HUES6 (cell line): ENCODE measurements around the gene CAV2.

Experiments
- H3K27ac ChIP-seq: 2 replicates; pipeline ENCODE4 v1.7.0; 2013; ENCODE audit warnings: low read depth, mild to moderate bottlenecking, low read length, inconsistent platforms
- H3K27me3 ChIP-seq: 2 replicates; pipeline ENCODE4 v1.6.1; 2013; ENCODE audit warnings: low read length; ENCODE audit not compliant: control insufficient read depth, insufficient read depth
- H3K36me3 ChIP-seq: 2 replicates; pipeline ENCODE4 v1.6.1; 2013; ENCODE audit warnings: low read length; ENCODE audit not compliant: control insufficient read depth, insufficient read depth
- H3K4me1 ChIP-seq: 2 replicates; pipeline ENCODE4 v1.6.1; 2013; ENCODE audit warnings: low read length; ENCODE audit not compliant: control insufficient read depth, insufficient read depth
- H3K4me3 ChIP-seq: 2 replicates; pipeline ENCODE4 v1.5.1; 2013; ENCODE audit warnings: low read depth, low read length
- H3K9ac ChIP-seq: one replicate; pipeline ENCODE4 v1.6.1; 2013; ENCODE audit warnings: mild to moderate bottlenecking, low read length
- H3K9me3 ChIP-seq: 2 replicates; pipeline ENCODE4 v1.6.1; 2013; ENCODE audit warnings: low read depth, low read length; ENCODE audit not compliant: control insufficient read depth, insufficient read depth

The CAV2 gene

DNA sequence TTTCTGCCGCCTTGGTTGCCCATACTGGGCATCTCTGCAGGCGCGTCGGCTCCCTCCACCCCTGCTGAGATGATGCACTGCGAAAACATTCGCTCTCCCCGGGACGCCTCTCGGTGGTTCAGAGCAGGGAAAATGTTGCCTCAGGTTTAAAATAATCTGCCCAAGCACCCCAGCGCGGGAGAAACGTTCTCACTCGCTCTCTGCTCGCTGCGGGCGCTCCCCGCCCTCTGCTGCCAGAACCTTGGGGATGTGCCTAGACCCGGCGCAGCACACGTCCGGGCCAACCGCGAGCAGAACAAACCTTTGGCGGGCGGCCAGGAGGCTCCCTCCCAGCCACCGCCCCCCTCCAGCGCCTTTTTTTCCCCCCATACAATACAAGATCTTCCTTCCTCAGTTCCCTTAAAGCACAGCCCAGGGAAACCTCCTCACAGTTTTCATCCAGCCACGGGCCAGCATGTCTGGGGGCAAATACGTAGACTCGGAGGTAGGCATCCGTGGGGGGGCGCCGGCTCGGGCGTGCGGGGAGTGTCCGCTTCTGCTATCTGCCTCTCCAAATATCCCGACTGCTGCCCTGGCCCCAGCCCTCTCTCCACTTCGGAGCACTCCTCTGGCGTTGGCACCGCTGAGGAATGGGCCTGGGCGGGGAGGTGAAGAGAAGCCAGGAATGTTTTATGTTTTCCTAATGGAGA lies 25.2 kb downstream of the CAV2 start, which contains the start of gene CAV1:
TSS of gene CAV1 (plus strand) at position 428 of the 689 bp plus-strand sequence. CDS start at position 455, 27 bp downstream.
- H3K36me3 ChIP-seq: peaks cover 5% of the 10 kb centered on the region; the same call in 1 of the 2 replicates

DNA sequence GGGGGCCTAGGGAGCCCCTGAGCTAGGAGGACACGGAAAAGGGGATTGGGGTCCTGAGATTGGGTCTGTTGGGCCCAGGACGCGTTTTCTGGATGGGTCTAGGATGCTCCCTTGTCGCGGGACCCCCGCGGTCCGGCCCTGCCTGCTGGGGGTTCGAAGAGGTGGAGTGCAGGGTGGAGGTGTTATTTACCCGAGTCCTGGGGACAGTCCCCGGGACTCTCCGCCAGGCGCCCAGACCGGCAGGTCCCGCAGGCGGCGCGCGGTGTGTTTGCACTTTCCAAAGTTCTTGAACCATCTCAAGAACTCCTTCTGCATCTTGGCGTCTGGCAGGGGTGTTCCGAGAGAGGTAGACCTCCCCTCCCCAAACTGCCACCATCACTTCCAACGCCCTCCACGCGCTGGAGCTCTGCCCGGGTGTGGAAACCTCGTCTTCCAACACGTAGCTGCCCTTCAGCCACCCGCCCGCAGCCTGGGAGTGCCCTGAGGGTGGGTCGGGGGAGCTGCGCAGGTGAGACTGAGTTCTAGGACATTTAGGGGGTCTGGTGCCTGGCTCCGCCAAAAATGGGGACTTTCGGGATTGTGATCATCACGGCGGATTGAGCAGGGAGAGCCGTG lies 25.9 kb downstream of the CAV2 start:
- H3K36me3 ChIP-seq: peaks cover 8% of the 10 kb centered on the region
- H3K9me3 ChIP-seq: no peaks in the 10 kb centered on the region
- peak overlapping the region; percentile 99 for H3K9ac ChIP-seq
- peaks cover 22% of the 10 kb centered on the region for H3K27me3 ChIP-seq
- H3K4me3 ChIP-seq: peak overlapping the region; percentile 91
- peak overlapping the region; percentile 87; the same call in 1 of the 2 replicates for H3K27ac ChIP-seq
- peaks cover 56% of the 10 kb centered on the region for H3K4me1 ChIP-seq

More for the DNA sequence above, 25.2 kb downstream of the CAV2 start, which contains the start of gene CAV1:
- peak within 1 kb of the TSS; percentile 99 for H3K9ac ChIP-seq
- H3K4me3 ChIP-seq: peak within 1 kb of the TSS; percentile 91
- no peaks in the 10 kb centered on the region for H3K9me3 ChIP-seq
- peak within 1 kb of the TSS; percentile 87; the same call in 1 of the 2 replicates for H3K27ac ChIP-seq
- peaks cover 53% of the 10 kb centered on the region for H3K4me1 ChIP-seq
- peaks cover 22% of the 10 kb centered on the region for H3K27me3 ChIP-seq

DNA sequence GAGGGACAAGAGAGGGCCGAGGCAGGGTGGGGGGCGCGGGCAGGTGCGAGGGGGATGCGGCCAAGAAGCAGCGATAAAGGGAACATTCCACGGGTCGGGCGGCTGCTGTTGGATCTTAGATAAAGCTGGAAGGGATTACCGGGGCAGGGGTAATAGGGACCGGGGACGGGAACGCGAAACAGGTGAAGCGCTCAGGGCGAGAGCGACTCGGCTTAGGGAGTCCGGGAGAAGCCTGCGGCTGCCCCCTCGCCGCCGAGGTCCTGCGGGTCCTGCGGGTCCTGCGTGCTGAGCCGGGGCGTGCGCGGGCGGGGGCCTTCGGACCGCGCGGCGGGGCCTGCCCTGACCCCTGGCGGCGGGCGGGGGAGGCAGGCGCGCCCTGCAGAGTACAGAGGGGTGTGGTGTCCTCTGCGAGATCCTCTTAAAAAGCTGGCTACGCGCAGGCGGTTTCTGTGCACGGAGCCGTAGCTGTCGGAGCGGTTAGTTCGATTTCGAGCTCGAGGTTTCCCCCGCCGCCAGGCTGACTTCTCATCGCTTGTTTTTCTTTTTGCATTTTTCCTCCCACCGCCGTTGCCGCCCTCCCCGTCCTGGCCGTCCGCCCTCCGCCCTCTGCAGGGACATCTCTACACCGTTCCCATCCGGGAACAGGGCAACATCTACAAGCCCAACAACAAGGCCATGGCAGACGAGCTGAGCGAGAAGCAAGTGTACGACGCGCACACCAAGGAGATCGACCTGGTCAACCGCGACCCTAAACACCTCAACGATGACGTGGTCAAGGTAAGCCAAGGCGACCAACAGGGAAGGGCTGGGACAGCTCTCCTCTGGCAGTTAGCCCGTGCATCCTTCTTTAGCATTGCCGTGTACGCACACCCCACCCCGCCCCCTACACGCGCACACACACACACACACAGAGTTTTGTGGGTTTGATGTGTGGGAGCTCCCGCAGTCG lies 26.6 kb downstream of the CAV2 start:
- Histone ChIP-seq H3K9me3 (no peaks in the 10 kb centered on the region), H3K4me1 (peaks cover 55% of the 10 kb centered on the region), H3K27me3 (peaks cover 22% of the 10 kb centered on the region), H3K27ac (peak overlapping the region; percentile 87; the same call in 1 of the 2 replicates), H3K9ac (peak overlapping the region; percentile 99), H3K4me3 (peak overlapping the region; percentile 91), H3K36me3 (peaks cover 12% of the 10 kb centered on the region)

DNA sequence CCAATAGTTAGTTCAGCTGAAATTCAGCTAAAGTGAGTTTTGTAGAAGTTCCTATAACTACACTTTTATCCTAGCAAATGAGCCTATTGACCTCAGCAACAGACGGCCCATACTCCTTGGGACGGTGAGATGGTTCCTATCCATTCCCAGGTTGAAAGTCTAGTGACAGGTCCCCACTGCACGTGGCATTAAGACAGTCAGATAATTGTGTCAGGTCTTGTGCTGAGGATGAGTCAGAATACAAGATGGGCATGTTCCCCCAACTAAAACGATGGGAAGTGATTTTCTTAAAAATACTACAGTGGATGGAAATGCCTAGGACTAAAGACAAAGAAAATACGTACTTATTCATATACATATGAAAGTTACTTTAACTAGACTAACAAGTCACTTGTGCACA lies 27.4 kb downstream of the CAV2 start:
- Histone ChIP-seq H3K27me3 (peaks cover 22% of the 10 kb centered on the region), H3K4me1 (peaks cover 48% of the 10 kb centered on the region), H3K9me3 (no peaks in the 10 kb centered on the region), H3K27ac (no peak overlapping the region), H3K36me3 (peaks cover 12% of the 10 kb centered on the region), H3K9ac (peak overlapping the region; percentile 99), H3K4me3 (peak overlapping the region; percentile 91)

DNA sequence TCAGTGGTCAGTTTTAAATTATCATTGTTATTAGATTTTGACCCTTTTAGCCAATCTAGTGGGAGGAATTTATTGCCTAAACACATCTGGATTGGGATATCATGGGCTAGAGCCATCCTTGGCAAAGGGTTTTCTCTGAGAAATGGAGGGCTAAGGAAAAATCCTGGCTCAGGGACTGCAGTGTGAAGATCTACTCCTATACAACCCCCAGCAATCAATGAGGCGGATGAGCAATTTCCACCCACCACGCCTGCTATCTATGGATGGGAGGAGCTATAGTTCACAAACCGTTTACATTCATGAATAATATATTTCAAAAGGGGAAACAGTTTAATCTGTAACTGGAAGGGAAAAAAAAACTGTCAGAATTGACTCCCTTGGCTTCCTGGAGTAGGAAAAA lies 28.0 kb downstream of the CAV2 start:
- H3K27ac ChIP-seq: no peak overlapping the region
- H3K36me3 ChIP-seq: peaks cover 12% of the 10 kb centered on the region
- H3K4me3 ChIP-seq: peak overlapping the region; percentile 91; the same call in 1 of the 2 replicates
- H3K9me3 ChIP-seq: no peaks in the 10 kb centered on the region
- H3K27me3 ChIP-seq: peaks cover 22% of the 10 kb centered on the region
- H3K4me1 ChIP-seq: peaks cover 42% of the 10 kb centered on the region
- H3K9ac ChIP-seq: peak overlapping the region; percentile 99

DNA sequence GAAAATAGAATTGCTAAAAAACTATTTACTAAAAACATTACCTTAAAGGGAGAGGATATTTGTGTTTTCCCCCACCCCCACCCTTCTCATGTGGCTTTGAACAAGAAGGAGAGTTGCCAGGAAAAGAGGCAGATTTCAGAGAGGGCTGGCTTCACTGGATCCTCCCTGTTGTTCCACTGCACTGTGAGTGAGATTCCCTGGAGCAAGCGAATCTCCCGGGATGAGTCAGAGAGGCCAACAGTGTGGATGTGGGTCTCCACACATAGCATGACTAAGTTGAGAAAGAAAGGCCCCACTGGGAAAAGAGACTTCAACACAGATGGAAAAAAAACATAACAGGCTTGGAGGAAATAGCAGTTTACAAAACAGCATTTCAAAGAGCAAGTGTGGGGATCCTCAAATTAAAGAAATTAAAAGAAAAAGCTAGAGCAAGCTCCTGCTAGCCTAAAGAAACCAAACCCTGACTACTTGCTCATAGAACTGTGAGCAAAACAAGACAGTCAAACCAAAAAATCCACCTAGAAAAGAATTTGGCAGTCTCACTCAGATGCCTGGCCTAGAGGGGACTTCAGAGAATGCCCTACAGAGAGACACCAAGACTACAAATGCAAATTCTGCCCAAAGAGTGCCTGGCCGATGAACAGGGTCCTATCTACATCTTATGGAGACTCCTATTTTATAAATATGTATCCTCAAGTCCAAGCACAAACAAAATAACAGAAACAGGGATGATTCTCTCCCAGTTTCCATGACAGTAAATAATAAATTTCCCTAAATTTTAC lies 28.7 kb downstream of the CAV2 start:
- Histone ChIP-seq H3K4me1 (peaks cover 36% of the 10 kb centered on the region), H3K27me3 (peaks cover 22% of the 10 kb centered on the region), H3K27ac (no peak overlapping the region), H3K9me3 (no peaks in the 10 kb centered on the region), H3K36me3 (peaks cover 12% of the 10 kb centered on the region), H3K4me3 (peak overlapping the region; percentile 91; the same call in 1 of the 2 replicates), H3K9ac (no peak overlapping the region)

DNA sequence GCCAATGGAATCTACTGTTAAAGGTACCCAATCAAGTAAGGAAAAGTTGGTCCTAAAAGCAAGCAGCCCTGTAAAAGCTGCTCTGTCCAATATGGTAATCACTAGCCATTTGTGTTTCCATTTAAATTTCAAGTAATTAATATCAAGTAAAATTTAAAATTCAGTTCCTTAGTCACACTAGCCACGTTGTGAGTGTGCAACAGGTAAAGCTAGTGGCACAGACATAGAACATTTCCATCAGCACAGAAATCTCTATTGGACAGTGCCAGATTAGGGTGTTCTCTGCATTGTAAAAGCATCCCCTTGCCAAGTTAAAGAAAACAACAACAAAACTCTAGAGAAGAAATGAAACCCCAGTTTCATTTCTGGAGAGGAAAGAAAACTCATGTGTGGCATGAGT lies 29.7 kb downstream of the CAV2 start:
- Histone ChIP-seq H3K27me3 (peaks cover 22% of the 10 kb centered on the region), H3K4me3 (no peak overlapping the region), H3K9me3 (no peaks in the 10 kb centered on the region), H3K9ac (no peak overlapping the region), H3K4me1 (peaks cover 26% of the 10 kb centered on the region), H3K36me3 (peaks cover 12% of the 10 kb centered on the region), H3K27ac (no peak overlapping the region)

DNA sequence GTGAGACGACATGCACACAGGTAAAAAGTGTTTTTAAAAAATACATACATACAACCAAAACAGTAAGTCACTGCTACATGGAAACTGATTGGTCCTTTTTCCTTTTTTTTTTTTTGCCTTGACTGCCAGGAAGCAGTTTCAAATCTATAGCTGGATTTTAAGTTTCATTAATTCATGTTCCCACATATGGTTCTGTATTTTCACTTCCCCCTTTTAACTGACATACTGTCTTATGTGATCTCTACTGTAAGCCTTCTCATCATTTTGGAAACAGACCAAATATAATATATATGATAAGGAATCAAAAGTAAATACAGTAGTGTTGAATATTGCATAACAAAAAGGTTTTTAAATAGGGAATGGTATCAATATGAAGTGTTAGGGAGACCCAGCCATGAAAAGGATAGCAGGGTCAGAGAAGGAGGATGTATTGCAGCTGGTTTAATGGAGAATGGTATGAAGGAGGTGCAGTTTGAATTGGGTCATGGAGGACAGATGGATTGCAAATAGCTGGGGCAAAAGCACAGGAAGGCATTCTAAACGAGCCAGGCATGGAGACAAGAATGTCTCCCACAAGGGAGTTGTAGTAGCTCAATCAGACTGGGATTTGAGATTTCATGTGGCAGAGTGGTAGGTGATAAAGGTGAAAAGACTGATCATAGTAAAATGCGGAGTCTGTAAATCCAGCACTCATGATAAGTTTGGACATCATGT lies 30.7 kb downstream of the CAV2 start:
- no peak overlapping the region for H3K27ac ChIP-seq
- no peak overlapping the region for H3K4me3 ChIP-seq
- peaks cover 25% of the 10 kb centered on the region for H3K4me1 ChIP-seq
- H3K27me3 ChIP-seq: peaks cover 18% of the 10 kb centered on the region
- H3K36me3 ChIP-seq: peaks cover 12% of the 10 kb centered on the region
- no peaks in the 10 kb centered on the region for H3K9me3 ChIP-seq
- H3K9ac ChIP-seq: no peak overlapping the region

DNA sequence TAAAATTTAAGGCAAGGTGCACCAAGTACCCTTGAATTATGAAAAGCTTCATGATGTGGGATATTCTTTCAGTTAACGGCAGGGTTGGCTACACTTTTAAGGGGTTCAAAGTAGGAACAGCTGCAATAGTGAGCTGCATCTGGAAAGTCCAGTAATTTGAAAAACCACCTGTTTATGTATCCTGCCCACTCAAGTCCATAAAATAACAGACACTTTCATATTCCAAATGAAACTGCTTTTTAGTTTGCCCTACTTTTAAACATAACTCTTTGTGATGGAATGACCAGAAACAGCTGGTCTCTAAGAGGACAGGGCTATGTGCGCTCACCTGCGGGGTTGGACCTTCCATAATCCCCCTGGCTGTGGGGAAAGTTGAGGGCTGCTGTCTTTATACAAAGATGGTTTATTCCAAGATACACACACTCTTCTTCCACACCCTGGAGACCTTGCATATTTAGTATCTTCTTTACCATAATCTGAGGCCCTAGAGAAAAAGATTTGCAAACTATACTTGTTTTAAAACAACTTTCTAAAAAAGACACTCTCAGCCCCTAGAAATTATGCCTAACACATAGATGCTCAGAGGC lies 32.7 kb downstream of the CAV2 start:
- H3K9ac ChIP-seq: no peak overlapping the region
- no peak overlapping the region for H3K4me3 ChIP-seq
- H3K4me1 ChIP-seq: peaks cover 18% of the 10 kb centered on the region
- peaks cover 1% of the 10 kb centered on the region for H3K27me3 ChIP-seq
- H3K9me3 ChIP-seq: no peaks in the 10 kb centered on the region
- H3K36me3 ChIP-seq: peaks cover 24% of the 10 kb centered on the region
- H3K27ac ChIP-seq: no peak overlapping the region
